Right lobe of liver (tissue), 6 donors: ENCODE data around the gene MEAF6. TPM values are rescaled to one million over a fixed set of nuclear protein-coding genes. Genes with fewer than 3 reads are reported as not detected.
"Not testable (repeated sequence)": the region's sequence is repeated elsewhere in the genome, so short reads cannot be mapped to it uniquely, and the experiment has no call there.

Experiments
- ATAC-seq, 4 donors: fragments of 200-7000 bp; cut with Tn5 transposase; one replicate each; pipeline ENCODE4 v1.9.1; 2020; ENCODE audit warnings: mild to moderate bottlenecking in 4 of 4, moderate library complexity in 4 of 4
- DNase-seq, 3 donors: peaks; one replicate each; pipeline ENCODE4 v3.0.0-alpha.2; 2020
- H3K27ac ChIP-seq, 3 donors: fragments of 200-600 bp; one replicate each; pipeline ENCODE4 v1.8.0; 2022
- H3K27me3 ChIP-seq, 2 donors: fragments of 200-600 bp; one replicate each; pipeline ENCODE4 v1.8.0; 2022
- H3K36me3 ChIP-seq, 4 donors: fragments of 200-600 bp; sonication (generic) in 1 of 4; one replicate each; pipeline versions ENCODE4 v1.5.1 to v1.8.0; 2017 to 2022; ENCODE audit warnings: control low read depth in 1 of 4
- H3K4me1 ChIP-seq, 4 donors: fragments of 200-600 bp; sonication (generic) in 1 of 4; one replicate each; pipeline versions ENCODE4 v1.5.1 to v1.8.0; 2017 to 2022; ENCODE audit warnings: control low read depth in 1 of 4
- H3K4me3 ChIP-seq, 3 donors: fragments of 200-600 bp; one replicate each; pipeline ENCODE4 v1.8.0; 2022
- H3K9me3 ChIP-seq, 4 donors: fragments of 200-600 bp; sonication (generic) in 1 of 4; one replicate each; pipeline versions ENCODE4 v1.5.1 to v1.8.0; 2017 to 2022; ENCODE audit warnings: control low read depth in 1 of 4
- CTCF ChIP-seq, 4 donors: fragments of 200-600 bp in 3 of 4; fragments of 450-650 bp in 1 of 4; IDR thresholded peaks; one replicate each; pipeline versions ENCODE4 v1.5.1 to v1.8.0; 2016 to 2022; ENCODE audit warnings: antibody characterized with exemption in 4 of 4, mild to moderate bottlenecking in 2 of 4
- POLR2A ChIP-seq: fragments of 450-650 bp; IDR thresholded peaks from one replicate; pipeline ENCODE4 v1.6.1; 2017; ENCODE audit warnings: antibody characterized with exemption, mild to moderate bottlenecking
- WGBS: methylation state at CpG from one replicate; pipeline ENCODE4 v1.1.6; 2018; ENCODE audit warnings: low coverage, low lambda C conversion rate; ENCODE audit not compliant: insufficient coverage; ENCODE audit errors: missing lambda C conversion rate; 5-methylcytosine and 5-hydroxymethylcytosine counted together
- intact Hi-C, 2 donors: fragments of 100-400 bp; cut with DNase I; formaldehyde crosslinking; loops; one replicate each; pipeline versions ENCODE4 v1.11.2 to v1.14.1; 2022
- total RNA-seq, 6 experiments: library from RNA; depleted of rRNA in 2 of 6; stranded (reverse); fragments of >200 nt in 2 of 6; fragmentation: NEBNext Ultra II Directional in 3 of 6; extraction: Animal tissue kit (Norgen Biotek cat#: 25700) in 3 of 6; gene quantifications; one replicate each; pipeline versions ENCODE4 v1.1.0 to v1.2.4, GENCODE V29; 2016 to 2023
- donor health status: DM: no; HTN: yes; CAD: no.
- donor health status: DM: no; HTN: no; CAD: no.
- donor health status: DM: no; HTN: no; CAD: no.
- donor health status: DM: no; HTN: yes; CAD: no.
- donor health status: DM: no; HTN: yes; CAD: no.

The MEAF6 gene
- total RNA-seq, 6 experiments from 2014 or later, result 12.9 to 55.9 (median 32.8) TPM

GRCh38 chr1:37560401-37561132, 46.0 kb upstream of the MEAF6 start:
- intact Hi-C loops, result no loop called here
- H3K27me3 ChIP-seq, result no peaks in the 10 kb centered on the region
- no peak overlapping the region for H3K4me3 ChIP-seq
- ATAC-seq (no peak), DNase-seq (no peak)
- peaks cover 0 to 16% (median 0%) of the 10 kb centered on the region in 4 donors for H3K4me1 ChIP-seq
- WGBS, result 78% methylated on average over 9 of the region's 10 CpGs
- H3K36me3 ChIP-seq, result peaks cover 0 to 10% (median under 1%) of the 10 kb centered on the region in 4 donors
- no peaks in the 10 kb centered on the region for H3K9me3 ChIP-seq
- TF ChIP-seq POLR2A, result no peak
- TF ChIP-seq CTCF (IDR thresholded peaks at IDR 0.05), result no peak
- no peak overlapping the region for H3K27ac ChIP-seq

- H3K27ac ChIP-seq, H3K27me3 ChIP-seq, H3K4me3 ChIP-seq, H3K36me3 ChIP-seq, DNase-seq, ATAC-seq, intact Hi-C loops, H3K9me3 ChIP-seq: not testable (repeated sequence)
- peaks cover 0 to 16% (median 0%) of the 10 kb centered on the region in 4 donors for H3K4me1 ChIP-seq
- 65% methylated on average over 9 of the region's 12 CpGs for WGBS
These were observed 45.4 kb upstream of the MEAF6 start for GRCh38 chr1:37559957-37560379.

GRCh38 chr1:37559080-37559479, 44.5 kb upstream of the MEAF6 start:
- TF ChIP-seq CTCF (IDR thresholded peaks at IDR 0.05) (no peak), POLR2A (no peak)
- peaks cover 0 to 16% (median 0%) of the 10 kb centered on the region in 4 donors for H3K4me1 ChIP-seq
- intact Hi-C loops, result no loop called here
- H3K36me3 ChIP-seq, result no peaks in the 10 kb centered on the region
- no peak for ATAC-seq
- WGBS, result 100% methylated on average over 1 of the region's 7 CpGs
- no peak overlapping the region for H3K27ac ChIP-seq
- H3K27me3 ChIP-seq, result no peaks in the 10 kb centered on the region
- H3K9me3 ChIP-seq, result no peaks in the 10 kb centered on the region
- H3K4me3 ChIP-seq, result no peak overlapping the region
- DNase-seq, result no peak

GRCh38 chr1:37558411-37558810, 43.8 kb upstream of the MEAF6 start:
- no peak overlapping the region for H3K4me3 ChIP-seq
- H3K4me1 ChIP-seq, result peaks cover 0 to 17% (median under 1%) of the 10 kb centered on the region in 4 donors
- no peak overlapping the region for H3K27ac ChIP-seq
- H3K36me3 ChIP-seq, result no peaks in the 10 kb centered on the region
- ATAC-seq (no peak), DNase-seq (no peak)
- no peak for TF ChIP-seq POLR2A
- TF ChIP-seq CTCF (IDR thresholded peaks at IDR 0.05), result no peak
- H3K27me3 ChIP-seq, result no peaks in the 10 kb centered on the region
- intact Hi-C loops, result no loop called here
- WGBS, result 73% methylated on average over 1 of the region's 1 CpG
- H3K9me3 ChIP-seq, result no peaks in the 10 kb centered on the region

GRCh38 chr1:37557402-37557801, 42.8 kb upstream of the MEAF6 start:
- no peak for TF ChIP-seq POLR2A
- no peak for TF ChIP-seq CTCF (IDR thresholded peaks at IDR 0.05)
- peaks cover 0 to under 1% (median 0%) of the 10 kb centered on the region in 4 donors for H3K36me3 ChIP-seq
- H3K27me3 ChIP-seq, result no peaks in the 10 kb centered on the region
- no peak for ATAC-seq
- H3K4me3 ChIP-seq, result peak overlapping the region; percentile 37 to 57 (median 48)
- no peaks in the 10 kb centered on the region for H3K9me3 ChIP-seq
- no peak overlapping the region for H3K27ac ChIP-seq
- intact Hi-C loops, result no loop called here
- WGBS, result no CpG with 5 or more reads among the region's 3 CpGs
- DNase-seq, result no peak
- peaks cover 0 to 18% (median 5%) of the 10 kb centered on the region in 4 donors for H3K4me1 ChIP-seq
